ENCODE measurements around the gene MAU2. TPM values are rescaled to one million over a fixed set of nuclear protein-coding genes. Genes with fewer than 3 reads are reported as not detected.

The MAU2 gene, protein sequence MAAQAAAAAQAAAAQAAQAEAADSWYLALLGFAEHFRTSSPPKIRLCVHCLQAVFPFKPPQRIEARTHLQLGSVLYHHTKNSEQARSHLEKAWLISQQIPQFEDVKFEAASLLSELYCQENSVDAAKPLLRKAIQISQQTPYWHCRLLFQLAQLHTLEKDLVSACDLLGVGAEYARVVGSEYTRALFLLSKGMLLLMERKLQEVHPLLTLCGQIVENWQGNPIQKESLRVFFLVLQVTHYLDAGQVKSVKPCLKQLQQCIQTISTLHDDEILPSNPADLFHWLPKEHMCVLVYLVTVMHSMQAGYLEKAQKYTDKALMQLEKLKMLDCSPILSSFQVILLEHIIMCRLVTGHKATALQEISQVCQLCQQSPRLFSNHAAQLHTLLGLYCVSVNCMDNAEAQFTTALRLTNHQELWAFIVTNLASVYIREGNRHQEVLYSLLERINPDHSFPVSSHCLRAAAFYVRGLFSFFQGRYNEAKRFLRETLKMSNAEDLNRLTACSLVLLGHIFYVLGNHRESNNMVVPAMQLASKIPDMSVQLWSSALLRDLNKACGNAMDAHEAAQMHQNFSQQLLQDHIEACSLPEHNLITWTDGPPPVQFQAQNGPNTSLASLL
- total RNA-seq (2016; rRNA removed; fragmentation: Illumina TruSeq; extraction: Trizol) (11.2 and 16.8 TPM in 2 replicates), polyA plus RNA-seq (2011; rRNA removed) (33.8 and 42.5 TPM in 2 replicates), polyA minus RNA-seq (2011; rRNA and poly(A)+ RNA removed; ENCODE audit: low replicate concordance) (93.0 and 117 TPM in 2 replicates), Bru-seq, nascent RNA (percentile 72 among the genes with signal in this experiment), BruChase-seq, experiment 1, labeled RNA remaining after a 6-hour chase (percentile 82 among the genes with signal in this experiment), BruChase-seq, experiment 2, labeled RNA remaining after a 2-hour chase (percentile 80 among the genes with signal in this experiment)
- total RNA-seq (2016; cell fraction: cytosol; rRNA removed; fragmentation: Illumina TruSeq; extraction: Trizol; ENCODE audit: low read depth), result 9.4 and 9.6 TPM in 2 replicates
- total RNA-seq (2016; cell fraction: insoluble cytoplasmic fraction; rRNA removed; fragmentation: Illumina TruSeq; extraction: Trizol), result 8.7 and 17.7 TPM in 2 replicates
- 8.8 and 10.6 TPM in 2 replicates for total RNA-seq (2016; cell fraction: membrane; rRNA removed; fragmentation: Illumina TruSeq; extraction: Trizol)
- 22.6 and 31.6 TPM in 2 replicates for total RNA-seq (2016; cell fraction: nucleus; rRNA removed; fragmentation: Illumina TruSeq; extraction: Trizol)
- polyA plus RNA-seq (2011; cell fraction: cytosol; rRNA removed), result 14.5 and 20.0 TPM in 2 replicates
- polyA plus RNA-seq (2011; cell fraction: nucleus; rRNA removed), result 141 and 157 TPM in 2 replicates
- 24.5 and 28.7 TPM in 2 replicates for polyA plus RNA-seq (2012)
- polyA plus RNA-seq (2016; cell fraction: cytosol; fragmentation: Illumina TruSeq; extraction: Trizol; ENCODE audit: low read depth), result 1.4 and 2.2 TPM in 2 replicates
- polyA plus RNA-seq (2016; cell fraction: insoluble cytoplasmic fraction; fragmentation: Illumina TruSeq; extraction: Trizol; ENCODE audit: low read depth), result 8.0 and 11.9 TPM in 2 replicates
- polyA plus RNA-seq (2016; cell fraction: membrane; fragmentation: Illumina TruSeq; extraction: Trizol; ENCODE audit: low read depth), result 3.5 and 4.4 TPM in 2 replicates
- polyA plus RNA-seq (2016; cell fraction: nucleus; fragmentation: Illumina TruSeq; extraction: Trizol; ENCODE audit: insufficient read depth, low read depth), result 63.3 and 65.0 TPM in 2 replicates
- polyA minus RNA-seq (2011; cell fraction: cytosol; rRNA and poly(A)+ RNA removed), result 26.3 and 30.4 TPM in 2 replicates
- polyA minus RNA-seq (2011; cell fraction: nucleus; rRNA and poly(A)+ RNA removed), result 66.6 and 70.0 TPM in 2 replicates
- long read RNA-seq, experiment 1, partial matches to known transcripts, result 0 of 8 reads
- long read RNA-seq, experiment 1, other reads (novel, unspliced or antisense), result 7 of 8 reads
- long read RNA-seq, experiment 2, full-length matches to known transcripts, result 7 of 29 reads
- long read RNA-seq, experiment 2, partial matches to known transcripts, result 7 of 29 reads
- long read RNA-seq, experiment 2, other reads (novel, unspliced or antisense), result 15 of 29 reads

DNA sequence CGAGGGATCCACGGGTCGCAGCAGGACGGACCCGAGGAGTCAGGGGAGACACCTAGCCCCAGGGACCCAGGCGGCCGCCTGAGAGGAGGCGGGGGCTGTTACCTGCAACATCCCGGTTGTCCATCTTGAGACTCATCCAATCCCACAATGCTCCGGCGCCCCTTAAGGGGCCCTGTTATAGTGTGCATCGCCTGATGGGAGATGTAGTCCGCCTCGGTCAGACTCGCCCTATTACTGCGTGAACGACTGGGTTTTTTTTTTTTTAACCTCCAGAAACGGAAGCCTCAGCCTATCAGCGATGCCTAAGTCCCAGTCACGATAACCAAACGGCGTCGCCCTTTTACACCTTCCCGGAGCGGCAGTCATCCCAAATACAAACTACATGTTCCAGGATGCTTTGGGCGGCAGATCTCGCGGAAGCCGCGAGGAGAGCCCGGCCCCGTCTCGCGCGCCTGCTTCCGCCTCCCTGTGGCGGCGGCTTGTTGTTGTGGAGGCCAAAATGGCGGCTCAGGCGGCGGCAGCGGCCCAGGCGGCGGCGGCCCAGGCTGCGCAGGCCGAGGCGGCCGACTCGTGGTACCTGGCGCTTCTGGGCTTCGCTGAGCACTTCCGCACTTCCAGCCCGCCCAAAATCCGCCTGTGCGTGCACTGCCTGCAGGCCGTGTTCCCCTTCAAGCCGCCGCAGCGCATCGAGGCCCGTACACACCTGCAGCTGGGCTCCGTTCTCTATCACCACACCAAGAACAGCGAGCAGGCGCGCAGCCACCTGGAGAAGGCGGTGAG is at the start of gene MAU2, which contains the start of gene SUGP1:
TSS of gene MAU2 (plus strand) at position 469 of the 780 bp plus-strand sequence. CDS start at position 500, 31 bp downstream.
TSS of gene SUGP1 (minus strand) at position 149 of the 780 bp plus-strand sequence. CDS start at position 136, 13 bp downstream.
- WGBS (ENCODE audit: low lambda C conversion rate), result under 1% methylated on average over 17 of the region's 67 CpGs
- H3K27me3 ChIP-seq (ENCODE audit: control insufficient read depth in 1 of 2, insufficient read depth in 2 of 2, low read length in 2 of 2), result no peaks in the 10 kb centered on the region; a peak in 1 of 5 replicates
- H3K4me1 ChIP-seq (ENCODE audit: insufficient read depth, low read length), result peaks cover 26% of the 10 kb centered on the region
- ChIA-PET CTCF (ENCODE audit: low intra/inter-chr PET ratio, low total read pairs) (interaction anchor here (1.0 kb wide), 1 partner anchor 22 kb away, joined by 3 read pairs; no protein-coding TSS in a partner anchor), POLR2A (interaction anchor here (0.8 to 1.5 kb wide), 3 partner anchors 44 to 117 kb away, joined by 3 to 4 read pairs (median 3); partner anchors contain the start of gene NR2C2AP)
- DNase-seq (ENCODE audit: low spot score) (peak; percentile 92), ATAC-seq (peak; percentile 95), FAIRE-seq (peak; percentile 87)
- H3K27ac ChIP-seq (ENCODE audit: extremely low read length, insufficient read depth, low read length), result peak within 1 kb of the TSS; percentile 85
- intact Hi-C loops (cut with micrococcal nuclease; ENCODE audit: unreplicated experiment), result loop anchor here (2.0 to 5.0 kb wide), 2 partner anchors 48 to 128 kb away; partner anchors contain the start of genes BORCS8, RFXANK and TM6SF2
- H2AFZ ChIP-seq (ENCODE audit: low read length), result peak within 1 kb of the TSS; percentile 82
- BruUV-seq (replicated peaks), result no TSS peak
- peaks cover 10 to 27% of the 10 kb centered on the region in 2 experiments for H3K36me3 ChIP-seq (replicated peaks in 1 of 2; ENCODE audit: control insufficient read depth in 1 of 2, insufficient read depth in 2 of 2, low read length in 2 of 2)
- 0 out of 2 replicates have a peak, but pooled peaks cover 3% of the 10 kb centered on the region for H4K20me1 ChIP-seq (ENCODE audit: insufficient read depth, low read length)
- H3K4me3 ChIP-seq (replicated peaks in 1 of 3; ENCODE audit: insufficient read depth in 1 of 3, low read depth in 2 of 3, low read length in 3 of 3), result peak within 1 kb of the TSS; percentile 82 to 100 (median 95)
- H3K9me3 ChIP-seq (ENCODE audit: low read length), result no peaks in the 10 kb centered on the region
- H3K9ac ChIP-seq (ENCODE audit: insufficient read depth, low read depth, low read length), result peak within 1 kb of the TSS; percentile 98
- H3K79me2 ChIP-seq (ENCODE audit: insufficient read depth, low read length), result peaks cover 45% of the 10 kb centered on the region
- in situ Hi-C loops (cut with HindIII; ENCODE audit: extremely low pct_ligation_motif_present, low pct_unique_long_range_greater_than_20kb), result no loop called here
- peak within 1 kb of the TSS; percentile 97 for H3K4me2 ChIP-seq (ENCODE audit: low read depth, low read length)
- 0 out of 2 replicates have a peak, but pooled peaks have one; percentile 36 for TF ChIP-seq PHF21A (CRISPR knock-in tag; IDR thresholded peaks at IDR 0.05)
- TF ChIP-seq GATAD1 (CRISPR knock-in tag; IDR thresholded peaks at IDR 0.05), result peak; percentile 84
- no peak for TF ChIP-seq U2AF2 (IDR thresholded peaks at IDR 0.05; ENCODE audit: low read depth, low read length)
- no peak for TF ChIP-seq JUNB (CRISPR knock-in tag; IDR thresholded peaks at IDR 0.05; ENCODE audit: borderline replicate concordance)
- no peak for TF ChIP-seq SRSF1 (optimal IDR thresholded peaks at IDR 0.05; ENCODE audit: low read depth, low read length)
- no peak for TF ChIP-seq ZNF333 (CRISPR knock-in tag; IDR thresholded peaks at IDR 0.05; ENCODE audit: borderline replicate concordance)
- TF ChIP-seq, protein P1, sequence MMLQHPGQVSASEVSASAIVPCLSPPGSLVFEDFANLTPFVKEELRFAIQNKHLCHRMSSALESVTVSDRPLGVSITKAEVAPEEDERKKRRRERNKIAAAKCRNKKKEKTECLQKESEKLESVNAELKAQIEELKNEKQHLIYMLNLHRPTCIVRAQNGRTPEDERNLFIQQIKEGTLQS (CRISPR knock-in tag; IDR thresholded peaks at IDR 0.05), result no peak
- TF ChIP-seq BRCA1 (CRISPR knock-in tag; IDR thresholded peaks at IDR 0.05), result peak; percentile 47; the same call in 1 of the 2 replicates
- no peak for TF ChIP-seq PCBP1 (IDR thresholded peaks at IDR 0.05; ENCODE audit: borderline replicate concordance, low read depth, low read length)

Measured in HepG2 (cell line).